IMR-90 (cell line): ENCODE measurements around the gene C5orf58. TPM values are rescaled to one million over a fixed set of nuclear protein-coding genes. Genes with fewer than 3 reads are reported as not detected.

ENCODE experiments used
- ATAC-seq: fragments of 200-7000 bp; cut with Tn5 transposase; 2 replicates; pipeline ENCODE4 v1.9.1; 2020; ENCODE audit warnings: low read depth, mild to moderate bottlenecking, moderate library complexity
- BruUV-seq: library from RNA; stranded (reverse); fragments of 400-500 nt; replicated peaks from 2 replicates; lab custom pipeline; 2021; lab: Mats Ljungman, UMichigan
- CTCF ChIA-PET: fragments of 300-600 bp; formaldehyde crosslinking; extraction: SDS; loops from one replicate; lab custom pipeline; 2021; ENCODE audit warnings: antibody characterized with exemption; lab: Yijun Ruan, JAX
- POLR2A ChIA-PET: fragments of 300-600 bp; sonication (Branson Sonifier 250); formaldehyde crosslinking; loops from one replicate; lab custom pipeline; 2022; ENCODE audit warnings: antibody characterized with exemption; ENCODE audit not compliant: unreplicated experiment; lab: Charles Lee
- DNase-seq: peaks from one replicate; pipeline ENCODE4 v3.0.0; 2013
- H2AFZ ChIP-seq: replicated peaks from 2 replicates; pipeline ENCODE3; 2013; ENCODE audit warnings: low read length, mild to moderate bottlenecking; ENCODE audit not compliant: poor library complexity
- H2AK5ac ChIP-seq: 2 replicates; pipeline ENCODE4 v1.6.1; 2013; ENCODE audit warnings: low read depth, low read length, inconsistent platforms
- H2AK9ac ChIP-seq: replicated peaks from 2 replicates; pipeline ENCODE3; 2013; ENCODE audit warnings: mild to moderate bottlenecking, low read depth, low read length, moderate library complexity; ENCODE audit not compliant: poor library complexity
- H2BK120ac ChIP-seq: 2 replicates; pipeline ENCODE4 v1.6.1; 2013; ENCODE audit warnings: low read depth, low read length, inconsistent platforms
- H2BK15ac ChIP-seq: 3 replicates; pipeline ENCODE4 v1.6.1; 2013; ENCODE audit warnings: low read depth, low read length, inconsistent platforms
- H2BK20ac ChIP-seq: 2 replicates; pipeline ENCODE4 v1.6.1; 2013; ENCODE audit warnings: low read depth, mild to moderate bottlenecking, inconsistent platforms, low read length, moderate library complexity
- H2BK5ac ChIP-seq: 2 replicates; pipeline ENCODE4 v1.6.1; 2013; ENCODE audit warnings: mild to moderate bottlenecking, low read depth, low read length, inconsistent platforms; ENCODE audit not compliant: poor library complexity, severe bottlenecking
- H3K14ac ChIP-seq: replicated peaks from 2 replicates; pipeline ENCODE4 v1.6.1; 2013; ENCODE audit warnings: low read depth, low read length, inconsistent platforms
- H3K18ac ChIP-seq: 2 replicates; pipeline ENCODE4 v1.6.1; 2013; ENCODE audit warnings: low read depth, low read length, control low read depth
- H3K23ac ChIP-seq: 2 replicates; pipeline ENCODE4 v1.6.1; 2013; ENCODE audit warnings: low read depth, low read length, inconsistent platforms
- H3K27ac ChIP-seq: 2 replicates; pipeline ENCODE4 v1.5.1; 2013; ENCODE audit warnings: mild to moderate bottlenecking, control low read depth, low read length; ENCODE audit not compliant: insufficient read depth
- H3K27me3 ChIP-seq: 2 replicates; pipeline ENCODE4 v1.6.1; 2013; ENCODE audit warnings: low read length; ENCODE audit not compliant: control insufficient read depth, insufficient read depth
- H3K36me3 ChIP-seq: 2 replicates; pipeline ENCODE4 v1.6.1; 2013; ENCODE audit warnings: low read length, mixed read lengths; ENCODE audit not compliant: control insufficient read depth, insufficient read depth
- H3K4ac ChIP-seq: 2 replicates; pipeline ENCODE4 v1.6.1; 2013; ENCODE audit warnings: low read depth, low read length, inconsistent platforms
- H3K4me1 ChIP-seq: 2 replicates; pipeline ENCODE4 v1.6.1; 2013; ENCODE audit warnings: low read length, mixed read lengths; ENCODE audit not compliant: control insufficient read depth, insufficient read depth
- H3K4me2 ChIP-seq: 2 replicates; pipeline ENCODE4 v1.6.1; 2013; ENCODE audit warnings: low read depth, mild to moderate bottlenecking, control low read depth, low read length, moderate library complexity
- H3K4me3 ChIP-seq: 2 replicates; pipeline ENCODE4 v1.5.1; 2013; ENCODE audit warnings: low read depth, mild to moderate bottlenecking, control low read depth, low read length, moderate library complexity; ENCODE audit not compliant: insufficient read depth
- H3K56ac ChIP-seq: 2 replicates; pipeline ENCODE4 v1.6.1; 2013; ENCODE audit warnings: low read length, inconsistent platforms; ENCODE audit not compliant: insufficient read depth; ENCODE audit errors: extremely low read depth
- H3K79me1 ChIP-seq, 2 experiments: 2 replicates each; pipeline ENCODE4 v1.6.1; 2013; ENCODE audit warnings: low read length in 2 of 2, inconsistent platforms in 1 of 2, low read depth in 1 of 2
- H3K9ac ChIP-seq: 2 replicates; pipeline ENCODE4 v1.6.1; 2013; ENCODE audit warnings: low read depth, low read length, control low read depth
- H3K9me1 ChIP-seq: 2 replicates; pipeline ENCODE4 v1.6.1; 2013; ENCODE audit warnings: low read length, inconsistent platforms; ENCODE audit not compliant: insufficient read depth
- H3K9me3 ChIP-seq: 2 replicates; pipeline ENCODE4 v1.6.1; 2013; ENCODE audit warnings: low read length; ENCODE audit not compliant: control insufficient read depth, insufficient read depth
- H4K20me1 ChIP-seq: 2 replicates; pipeline ENCODE4 v1.6.1; 2013; ENCODE audit warnings: low read length, inconsistent platforms; ENCODE audit not compliant: insufficient read depth
- H4K5ac ChIP-seq: 2 replicates; pipeline ENCODE4 v1.6.1; 2013; ENCODE audit warnings: mild to moderate bottlenecking, low read depth, low read length, control low read depth
- H4K8ac ChIP-seq, 2 experiments: 2 replicates each; pipeline ENCODE4 v1.6.1; 2013; ENCODE audit warnings: low read depth in 2 of 2, low read length in 2 of 2, control low read depth in 1 of 2, inconsistent platforms in 1 of 2
- H4K91ac ChIP-seq: 2 replicates; pipeline ENCODE4 v1.6.1; 2013; ENCODE audit warnings: low read depth, low read length, inconsistent platforms; ENCODE audit not compliant: insufficient read depth
- CHD1 ChIP-seq: IDR thresholded peaks from 2 replicates; pipeline ENCODE4 v1.6.1; 2012; ENCODE audit warnings: low read depth, low read length, improper control_type of control experiment
- NFE2L2 ChIP-seq: fragments of 150-350 bp; IDR thresholded peaks from 2 replicates; pipeline ENCODE4 v1.6.1; 2016; ENCODE audit warnings: low read depth, mild to moderate bottlenecking, low read length
- WGBS, 2 experiments: methylation state at CpG; one replicate each; pipeline versions ENCODE4 v1.1.5 to v1.1.7; 2013; ENCODE audit warnings: missing lambda C conversion rate in 2 of 2; ENCODE audit not compliant: insufficient read length in 1 of 2; ENCODE audit errors: extremely low coverage in 2 of 2; 5-methylcytosine and 5-hydroxymethylcytosine counted together
- dilution Hi-C: fragments of 300-500 bp; cut with HindIII; formaldehyde crosslinking; loops from one replicate; pipeline ENCODE4 v1.14.3; 2018; ENCODE audit warnings: low sequenced_read_pairs; ENCODE audit not compliant: unreplicated experiment
- in situ Hi-C: fragments of 300-500 bp; cut with MboI; formaldehyde crosslinking; loops from 3 replicates; pipeline ENCODE4 v1.14.3; 2019; ENCODE audit warnings: low sequenced_read_pairs, inconsistent platforms, mixed read lengths
- intact Hi-C: fragments of 100-400 bp; cut with micrococcal nuclease; formaldehyde crosslinking; loops from 2 replicates; pipeline ENCODE4 v1.10.0; 2022
- polyA plus RNA-seq, 3 experiments: library from polyadenylated mRNA; depleted of rRNA; stranded (reverse); fragments of >200 nt; gene quantifications; 2 replicates each; pipeline ENCODE4 v1.2.3, GENCODE V29; 2012; ENCODE audit warnings: low replicate concordance in 1 of 3
- total RNA-seq: library from RNA; depleted of rRNA; stranded (reverse); fragments of >200 nt; gene quantifications from 2 replicates; pipeline ENCODE4 v1.2.3, GENCODE V29; 2012
- TF ChIP-seq, protein P1 (sequence below): fragments of 150-350 bp; IDR thresholded peaks from 2 replicates; pipeline ENCODE4 v1.6.1; 2017; ENCODE audit warnings: mild to moderate bottlenecking, antibody characterized with exemption, low read length, low read depth
- TF ChIP-seq, protein P2 (sequence below): fragments of 150-350 bp; IDR thresholded peaks from 2 replicates; pipeline ENCODE4 v1.6.1; 2016; ENCODE audit warnings: low read depth, mild to moderate bottlenecking, low read length, moderate library complexity, borderline replicate concordance

C5orf58 gene
- total and polyA plus RNA-seq, 2 of the 4 experiments (the other 2 are of a cell fraction) = not detected

DNA sequence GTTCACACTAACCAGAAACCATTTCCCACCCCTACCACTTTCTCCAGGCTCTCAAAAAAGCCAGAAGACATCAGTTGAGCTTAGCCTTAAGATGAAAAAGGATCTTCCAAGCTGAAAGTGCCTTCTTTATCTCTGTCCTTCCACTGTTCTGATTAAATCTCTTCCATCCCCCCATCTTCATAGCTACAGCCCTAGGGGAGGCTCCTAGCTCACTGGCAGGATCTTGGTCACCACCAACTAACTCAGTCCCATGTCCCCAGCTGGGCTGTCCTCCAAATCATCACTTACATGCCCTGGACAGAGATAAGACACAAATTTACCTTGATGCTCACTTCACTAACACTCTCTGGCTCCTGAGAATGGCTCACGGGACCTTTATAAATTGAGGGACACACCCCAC, 50.5 kb downstream of the C5orf58 start (continued):
- TF ChIP-seq, protein P1, sequence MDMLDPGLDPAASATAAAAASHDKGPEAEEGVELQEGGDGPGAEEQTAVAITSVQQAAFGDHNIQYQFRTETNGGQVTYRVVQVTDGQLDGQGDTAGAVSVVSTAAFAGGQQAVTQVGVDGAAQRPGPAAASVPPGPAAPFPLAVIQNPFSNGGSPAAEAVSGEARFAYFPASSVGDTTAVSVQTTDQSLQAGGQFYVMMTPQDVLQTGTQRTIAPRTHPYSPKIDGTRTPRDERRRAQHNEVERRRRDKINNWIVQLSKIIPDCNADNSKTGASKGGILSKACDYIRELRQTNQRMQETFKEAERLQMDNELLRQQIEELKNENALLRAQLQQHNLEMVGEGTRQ = no peak
- TF ChIP-seq NFE2L2 = no peak

DNA sequence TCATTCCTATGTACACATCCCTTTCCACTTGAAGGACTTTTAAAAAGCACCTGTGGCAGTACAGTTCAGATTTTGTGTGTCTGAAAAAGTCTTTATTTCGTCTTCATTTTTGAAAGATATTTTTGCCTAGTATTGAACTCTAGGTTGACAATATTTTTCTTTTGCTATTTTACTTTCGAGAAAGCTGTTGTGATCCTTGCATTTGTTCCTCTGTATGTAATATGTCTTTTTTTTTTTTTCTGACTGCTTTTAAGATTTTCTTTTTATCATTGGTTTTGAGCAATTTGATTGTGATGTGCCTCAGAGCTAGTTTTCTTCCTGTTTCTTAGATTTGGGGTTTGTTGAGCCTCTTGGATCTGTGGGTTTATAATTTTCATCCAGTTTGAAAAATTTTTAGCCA, 51.4 kb downstream of the C5orf58 start:
- in situ Hi-C loops = no loop called here
- ATAC-seq (no peak), DNase-seq (no peak)
- H3K4me2 ChIP-seq = no peak overlapping the region
- no peak overlapping the region for H2AFZ ChIP-seq
- H3K56ac ChIP-seq = no peak overlapping the region
- no peak overlapping the region for H3K14ac ChIP-seq
- no peak overlapping the region for H4K91ac ChIP-seq
- no peak overlapping the region for H2BK5ac ChIP-seq
- ChIA-PET CTCF (no interaction called here), POLR2A (no interaction called here)
- intact Hi-C loops = no loop called here
- H4K8ac ChIP-seq = no peak overlapping the region
- no peak for TF ChIP-seq CHD1
- TF ChIP-seq, protein P2, sequence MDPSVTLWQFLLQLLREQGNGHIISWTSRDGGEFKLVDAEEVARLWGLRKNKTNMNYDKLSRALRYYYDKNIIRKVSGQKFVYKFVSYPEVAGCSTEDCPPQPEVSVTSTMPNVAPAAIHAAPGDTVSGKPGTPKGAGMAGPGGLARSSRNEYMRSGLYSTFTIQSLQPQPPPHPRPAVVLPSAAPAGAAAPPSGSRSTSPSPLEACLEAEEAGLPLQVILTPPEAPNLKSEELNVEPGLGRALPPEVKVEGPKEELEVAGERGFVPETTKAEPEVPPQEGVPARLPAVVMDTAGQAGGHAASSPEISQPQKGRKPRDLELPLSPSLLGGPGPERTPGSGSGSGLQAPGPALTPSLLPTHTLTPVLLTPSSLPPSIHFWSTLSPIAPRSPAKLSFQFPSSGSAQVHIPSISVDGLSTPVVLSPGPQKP = no peak
- no TSS peak for BruUV-seq
- H3K9me3 ChIP-seq = no peaks in the 10 kb centered on the region
- H2BK15ac ChIP-seq = no peak overlapping the region
- H3K36me3 ChIP-seq = no peaks in the 10 kb centered on the region
- H3K27ac ChIP-seq = no peak overlapping the region
- no peak overlapping the region for H3K4ac ChIP-seq
- H4K5ac ChIP-seq = no peak overlapping the region
- no peak overlapping the region for H2BK20ac ChIP-seq
- no peak overlapping the region for H3K23ac ChIP-seq
- no peak overlapping the region for H2BK120ac ChIP-seq
- no peaks in the 10 kb centered on the region for H4K20me1 ChIP-seq
- no peaks in the 10 kb centered on the region for H3K79me1 ChIP-seq
- H3K4me1 ChIP-seq = no peaks in the 10 kb centered on the region
- H3K9ac ChIP-seq = no peak overlapping the region
- no peak overlapping the region for H3K18ac ChIP-seq
- no CpG with 5 or more reads among the region's 2 CpGs for WGBS, 2 experiments
- H3K9me1 ChIP-seq = no peaks in the 10 kb centered on the region
- dilution Hi-C loops = no loop called here
- H2AK9ac ChIP-seq = no peak overlapping the region
- H3K4me3 ChIP-seq = no peak overlapping the region
- no peaks in the 10 kb centered on the region for H3K27me3 ChIP-seq
- H2AK5ac ChIP-seq = no peak overlapping the region
